ENCODE measurements around the gene SIGLEC1. TPM values are rescaled to one million over a fixed set of nuclear protein-coding genes. Genes with fewer than 3 reads are reported as not detected.
A peak's percentile ranks its signal among the peaks of the same experiment; 100 is the strongest.

The SIGLEC1 gene
- polyA plus RNA-seq, 6 donors from 2014 or later: not detected

- ATAC-seq (ENCODE audit: low read depth in 2 of 2): no peak
- Mint-ChIP-seq H3K9me3 (peaks cover 0 to 3% (median 0%) of the 10 kb centered on the region in 7 donors), H3K36me3 (no peaks in the 10 kb centered on the region), H3K27ac (peak overlapping the region in 2 of 6 donors; percentile 30 to 42), H3K27me3 (peaks cover 11 to 30% (median 14%) of the 10 kb centered on the region in 3 donors), H3K4me1 (peaks cover 0 to 8% (median 0%) of the 10 kb centered on the region in 3 donors), H3K4me3 (no peak overlapping the region)
- DNase-seq: no peak
These were observed 887 bp downstream of the SIGLEC1 start for GRCh38 chr20:3711484-3711941.

GRCh38 chr20:3710703-3711483 lies 1.5 kb downstream of the SIGLEC1 start:
- Mint-ChIP-seq H3K36me3 (no peaks in the 10 kb centered on the region), H3K27me3 (peaks cover 11 to 30% (median 14%) of the 10 kb centered on the region in 3 donors)
- peak; percentile 56 to 58 for ATAC-seq (ENCODE audit: low read depth in 2 of 2)

GRCh38 chr20:3710011-3710466 lies 2.4 kb downstream of the SIGLEC1 start:
- ATAC-seq (ENCODE audit: low read depth in 2 of 2): no peak
- peaks cover 0 to 8% (median 0%) of the 10 kb centered on the region in 3 donors for H3K4me1 Mint-ChIP-seq
- H3K27me3 Mint-ChIP-seq: peaks cover 11 to 31% (median 14%) of the 10 kb centered on the region in 3 donors
- no peak overlapping the region for H3K4me3 Mint-ChIP-seq
- no peaks in the 10 kb centered on the region for H3K36me3 Mint-ChIP-seq
- H3K27ac Mint-ChIP-seq: no peak overlapping the region
- peaks cover 0 to 3% (median 0%) of the 10 kb centered on the region in 7 donors for H3K9me3 Mint-ChIP-seq
- no peak for DNase-seq

More at GRCh38 chr20:3710703-3711483, 1.5 kb downstream of the SIGLEC1 start:
- DNase-seq: peak; percentile 51
- H3K9me3 Mint-ChIP-seq: peaks cover 0 to 3% (median 0%) of the 10 kb centered on the region in 7 donors
- H3K27ac Mint-ChIP-seq: peak overlapping the region in 2 of 6 donors; percentile 42 to 79
- peaks cover 0 to 8% (median 0%) of the 10 kb centered on the region in 3 donors for H3K4me1 Mint-ChIP-seq
- H3K4me3 Mint-ChIP-seq: no peak overlapping the region

- no peak for ATAC-seq (ENCODE audit: low read depth in 2 of 2)
- H3K27me3 Mint-ChIP-seq: peaks cover 14 to 38% (median 24%) of the 10 kb centered on the region in 3 donors
- no peak for DNase-seq
- H3K4me3 Mint-ChIP-seq: no peak overlapping the region
- peaks cover 0 to 8% (median 0%) of the 10 kb centered on the region in 3 donors for H3K4me1 Mint-ChIP-seq
- no peaks in the 10 kb centered on the region for H3K36me3 Mint-ChIP-seq
- H3K27ac Mint-ChIP-seq: no peak overlapping the region
- peaks cover 0 to 3% (median 0%) of the 10 kb centered on the region in 7 donors for H3K9me3 Mint-ChIP-seq
These were observed 4.9 kb downstream of the SIGLEC1 start for GRCh38 chr20:3707508-3707899.

- no peaks in the 10 kb centered on the region for H3K36me3 Mint-ChIP-seq
- DNase-seq: no peak
- H3K27me3 Mint-ChIP-seq: peaks cover 15 to 35% (median 19%) of the 10 kb centered on the region in 3 donors
- peaks cover 0 to 3% (median 0%) of the 10 kb centered on the region in 7 donors for H3K9me3 Mint-ChIP-seq
- no peak overlapping the region for H3K4me3 Mint-ChIP-seq
- H3K27ac Mint-ChIP-seq: no peak overlapping the region
- peaks cover 0 to 7% (median 0%) of the 10 kb centered on the region in 3 donors for H3K4me1 Mint-ChIP-seq
- ATAC-seq (ENCODE audit: low read depth in 2 of 2): no peak
These were observed 5.5 kb downstream of the SIGLEC1 start for GRCh38 chr20:3706774-3707507.

- Mint-ChIP-seq H3K4me1 (no peaks in the 10 kb centered on the region), H3K27ac (no peak overlapping the region), H3K9me3 (peaks cover 0 to 3% (median 0%) of the 10 kb centered on the region in 7 donors), H3K27me3 (peaks cover 9 to 27% (median 11%) of the 10 kb centered on the region in 3 donors), H3K36me3 (no peaks in the 10 kb centered on the region), H3K4me3 (no peak overlapping the region)
- DNase-seq (no peak), ATAC-seq (ENCODE audit: low read depth in 2 of 2) (no peak)
These were observed 6.2 kb downstream of the SIGLEC1 start for GRCh38 chr20:3705970-3706739.

- no peak for ATAC-seq (ENCODE audit: low read depth in 2 of 2)
- H3K4me3 Mint-ChIP-seq: no peak overlapping the region
- H3K4me1 Mint-ChIP-seq: no peaks in the 10 kb centered on the region
- H3K9me3 Mint-ChIP-seq: peaks cover 0 to 3% (median 0%) of the 10 kb centered on the region in 7 donors
- H3K36me3 Mint-ChIP-seq: no peaks in the 10 kb centered on the region
- H3K27ac Mint-ChIP-seq: no peak overlapping the region
- H3K27me3 Mint-ChIP-seq: peaks cover 8 to 21% (median 10%) of the 10 kb centered on the region in 3 donors
- no peak for DNase-seq
These were observed 6.9 kb downstream of the SIGLEC1 start for GRCh38 chr20:3705491-3705969.

GRCh38 chr20:3704087-3704486 lies 8.3 kb downstream of the SIGLEC1 start:
- DNase-seq (no peak), ATAC-seq (ENCODE audit: low read depth in 2 of 2) (no peak)
- no peaks in the 10 kb centered on the region for H3K4me1 Mint-ChIP-seq
- H3K27ac Mint-ChIP-seq: no peak overlapping the region
- peaks cover 8 to 21% (median 12%) of the 10 kb centered on the region in 3 donors for H3K27me3 Mint-ChIP-seq
- no peaks in the 10 kb centered on the region for H3K36me3 Mint-ChIP-seq
- H3K4me3 Mint-ChIP-seq: no peak overlapping the region
- peaks cover 0 to 3% (median 0%) of the 10 kb centered on the region in 7 donors for H3K9me3 Mint-ChIP-seq

GRCh38 chr20:3702611-3703391 lies 9.6 kb downstream of the SIGLEC1 start:
- peaks cover 4 to 20% (median 16%) of the 10 kb centered on the region in 3 donors for H3K27me3 Mint-ChIP-seq
- DNase-seq (no peak), ATAC-seq (ENCODE audit: low read depth in 2 of 2) (no peak)
- H3K36me3 Mint-ChIP-seq: no peaks in the 10 kb centered on the region
- H3K4me3 Mint-ChIP-seq: no peak overlapping the region
- peaks cover 0 to 2% (median 0%) of the 10 kb centered on the region in 7 donors for H3K9me3 Mint-ChIP-seq
- H3K27ac Mint-ChIP-seq: no peak overlapping the region
- no peaks in the 10 kb centered on the region for H3K4me1 Mint-ChIP-seq

GRCh38 chr20:3701061-3701998 lies 11.1 kb downstream of the SIGLEC1 start:
- Mint-ChIP-seq H3K4me3 (no peak overlapping the region), H3K4me1 (no peaks in the 10 kb centered on the region), H3K27ac (no peak overlapping the region), H3K27me3 (peaks cover 4 to 16% (median 13%) of the 10 kb centered on the region in 3 donors), H3K36me3 (no peaks in the 10 kb centered on the region), H3K9me3 (peaks cover 0 to 1% (median 0%) of the 10 kb centered on the region in 7 donors)
- no peak for ATAC-seq (ENCODE audit: low read depth in 2 of 2)
- DNase-seq: no peak

GRCh38 chr20:3699037-3699436 lies 13.4 kb downstream of the SIGLEC1 start:
- no peaks in the 10 kb centered on the region for H3K4me1 Mint-ChIP-seq
- no peak for ATAC-seq (ENCODE audit: low read depth in 2 of 2)

More at GRCh38 chr20:3699037-3699436, 13.4 kb downstream of the SIGLEC1 start:
- Mint-ChIP-seq H3K36me3 (no peaks in the 10 kb centered on the region), H3K27me3 (peaks cover 4 to 14% (median 7%) of the 10 kb centered on the region in 3 donors), H3K4me3 (no peak overlapping the region), H3K27ac (no peak overlapping the region), H3K9me3 (peaks cover 0 to 2% (median 0%) of the 10 kb centered on the region in 7 donors)
- DNase-seq: no peak
